CD4-positive, alpha-beta T cell treated with Interleukin-17A for 4 hours (primary cell): Measurements from ENCODE around the gene PPP1R3C.

Source experiments
- DNase-seq: peaks from one replicate; pipeline ENCODE4 v3.0.0-alpha.2; 2020; ENCODE audit warnings: mixed read lengths

PPP1R3C gene

DNA sequence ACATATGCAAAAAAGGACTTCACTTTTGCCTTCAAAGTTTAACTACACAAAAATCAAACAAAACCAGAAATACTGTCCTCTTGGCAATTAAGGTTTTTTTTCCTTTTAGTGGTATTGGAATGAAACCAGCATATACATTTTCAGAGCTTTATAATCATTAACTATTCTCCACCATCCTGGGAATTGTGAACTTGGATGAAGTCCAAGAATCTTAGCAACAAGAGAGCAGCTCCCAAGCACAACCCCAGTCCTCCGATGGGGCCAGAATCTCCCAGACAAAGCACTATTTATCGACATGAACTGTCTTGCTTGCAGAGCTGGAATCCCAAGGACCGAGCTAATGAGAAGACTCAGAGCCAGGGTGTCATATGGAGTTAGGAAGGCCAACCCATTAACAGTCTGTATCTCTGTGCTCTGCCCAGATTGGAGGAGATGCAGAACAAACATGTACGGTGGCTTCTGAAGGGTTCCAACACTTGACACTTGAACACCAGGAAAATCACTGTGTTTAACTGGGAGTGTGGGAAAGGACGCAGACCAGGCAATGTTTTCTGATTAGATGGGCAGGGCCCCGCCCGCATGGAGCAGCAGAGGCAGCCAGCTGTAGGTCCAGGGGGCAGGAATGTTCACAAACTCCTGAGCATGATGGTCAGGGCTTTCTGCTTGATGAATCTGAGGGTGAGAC lies 35.5 kb downstream of the PPP1R3C start:
- DNase-seq = no peak

DNA sequence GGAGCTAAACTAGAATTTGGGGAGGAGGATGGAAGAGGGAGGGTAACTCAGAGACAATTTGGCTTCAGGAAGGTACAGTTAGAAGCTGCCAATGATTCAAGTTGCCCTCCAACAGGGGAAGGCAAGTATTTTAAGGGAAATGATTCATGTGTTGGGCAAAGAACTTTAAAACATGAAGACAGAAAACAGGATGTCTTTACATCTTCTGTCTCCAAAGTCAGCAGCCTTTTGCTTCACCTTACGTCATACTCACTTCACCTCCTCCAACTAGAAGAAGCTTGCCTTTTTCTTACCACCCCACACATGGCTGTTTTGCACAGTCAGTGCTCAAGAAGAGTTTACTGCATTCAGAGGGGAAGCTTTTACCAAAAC lies 36.1 kb downstream of the PPP1R3C start:
- DNase-seq = no peak

DNA sequence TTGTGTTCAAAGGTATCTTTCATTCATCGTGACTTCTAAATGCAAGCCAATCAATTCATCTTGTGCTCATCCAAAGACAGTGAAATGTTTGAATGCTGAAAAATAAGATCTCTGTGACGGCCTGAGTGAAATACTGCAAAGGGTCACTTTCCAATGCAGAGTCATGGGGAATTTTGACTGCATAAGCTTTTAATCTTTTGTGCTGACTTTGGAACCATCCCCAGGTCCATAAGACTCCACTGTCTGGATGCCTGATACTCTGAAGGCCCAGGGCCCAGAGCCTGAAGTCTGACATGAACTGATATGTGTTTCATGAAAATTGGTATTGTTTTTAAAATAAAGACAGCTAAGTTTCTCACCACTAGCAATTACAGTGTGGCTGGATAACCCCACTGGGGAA lies 39.0 kb downstream of the PPP1R3C start:
- no peak for DNase-seq

- no peak for DNase-seq
These were observed 39.5 kb downstream of the PPP1R3C start for GRCh38 chr10:91593366-91593765.

DNA sequence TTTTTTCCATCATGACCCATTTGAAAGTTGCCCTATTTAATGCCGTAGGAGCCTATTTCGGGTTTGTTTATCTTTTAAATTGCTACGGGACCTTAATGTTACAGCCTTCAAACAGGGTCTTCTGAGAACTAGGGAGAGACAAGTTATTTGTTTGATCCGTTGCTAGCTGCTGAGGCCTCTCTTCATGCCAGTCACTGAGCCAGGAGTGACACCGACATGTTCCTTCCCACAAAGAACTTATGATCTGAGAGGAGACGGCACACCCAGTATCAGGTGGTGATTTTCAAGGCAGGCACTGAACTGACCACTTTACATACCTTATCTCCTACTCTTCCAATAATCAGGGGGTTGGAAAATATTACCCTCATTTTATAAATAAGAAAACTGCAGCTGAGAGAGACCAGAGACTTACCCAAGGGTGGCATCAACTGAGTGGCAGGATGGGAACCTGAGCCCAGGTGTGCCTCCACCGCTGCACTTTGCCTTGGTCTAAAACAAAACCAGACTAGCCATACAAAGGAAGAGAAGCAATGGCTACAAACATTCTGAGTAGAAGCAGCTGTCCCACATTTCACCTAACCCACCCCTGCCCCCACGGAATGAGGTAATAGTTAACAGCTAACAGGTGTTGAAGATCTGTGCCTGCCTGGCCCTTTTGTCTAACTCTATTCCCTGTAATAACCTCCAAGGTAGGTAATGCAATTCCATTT lies 40.5 kb downstream of the PPP1R3C start:
- DNase-seq = no peak

DNA sequence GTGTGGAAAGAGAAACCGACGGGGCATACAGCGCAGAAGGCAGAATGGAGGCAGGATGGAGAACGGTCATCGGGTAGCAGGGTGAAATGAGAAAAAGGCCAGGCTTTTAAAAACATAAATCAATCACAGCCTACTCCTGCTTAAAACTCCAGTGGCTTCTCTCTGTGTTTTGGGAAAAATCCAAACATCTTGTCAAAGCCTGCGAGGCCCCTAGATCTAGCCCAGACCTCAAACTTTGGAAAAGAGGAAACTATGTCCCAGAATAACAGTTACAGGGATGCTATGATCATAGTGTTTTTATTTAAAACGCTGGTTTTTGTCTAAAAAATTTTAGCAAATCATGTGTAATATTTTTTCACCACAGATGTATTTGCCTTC lies 41.1 kb downstream of the PPP1R3C start:
- no peak for DNase-seq

- DNase-seq = no peak
These were observed 41.7 kb downstream of the PPP1R3C start for GRCh38 chr10:91590904-91591796.

GRCh38 chr10:91590142-91590903 lies 42.5 kb downstream of the PPP1R3C start:
- DNase-seq = no peak

DNA sequence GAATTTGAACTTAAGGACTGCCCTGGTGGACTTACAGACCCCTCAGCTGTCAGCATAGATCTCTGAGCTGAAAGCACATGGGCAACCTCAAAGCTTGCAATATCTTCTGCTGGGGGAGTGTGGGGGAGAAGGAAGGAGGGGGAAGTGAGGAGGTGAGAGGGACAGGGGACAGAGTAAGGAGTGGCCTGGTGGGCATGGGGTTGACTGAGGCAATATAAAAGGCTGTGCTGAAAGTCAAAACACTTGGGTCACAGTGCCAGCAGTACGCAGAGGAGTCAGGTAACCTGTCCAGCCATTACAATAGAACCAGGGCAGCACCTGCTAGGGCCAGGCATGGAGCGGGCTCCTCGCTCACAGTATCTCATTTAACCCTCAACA lies 43.2 kb downstream of the PPP1R3C start:
- DNase-seq = no peak

DNA sequence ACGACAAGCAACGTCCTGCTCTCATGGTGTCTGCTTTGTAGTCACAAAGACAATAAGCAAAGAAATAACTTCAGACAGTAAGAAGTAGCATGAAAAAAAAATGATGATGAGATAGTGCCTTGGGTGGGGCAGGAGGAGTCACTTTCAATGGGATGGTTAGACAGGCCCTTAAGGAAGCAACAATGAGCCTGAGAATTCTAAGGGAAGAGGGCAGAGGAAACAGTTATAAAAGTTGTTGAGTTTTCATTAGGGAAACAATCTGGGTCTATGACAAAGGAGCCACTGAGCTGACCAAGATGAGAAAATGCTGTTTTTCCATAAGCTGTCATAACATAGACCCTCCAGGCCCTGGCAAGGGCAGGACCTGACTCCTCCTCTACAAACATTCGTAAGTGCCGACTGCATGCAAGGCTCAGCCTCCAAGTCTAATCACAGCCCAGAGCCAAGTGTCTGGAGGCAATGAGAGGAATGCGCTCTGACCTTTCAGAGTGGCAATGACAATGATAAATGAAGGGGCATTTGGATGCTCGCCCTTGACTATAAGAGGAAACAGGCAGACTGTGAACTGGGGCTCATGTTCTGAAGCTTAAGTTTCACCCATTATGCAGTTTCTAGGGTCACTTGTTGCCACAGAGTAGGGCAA lies 43.7 kb downstream of the PPP1R3C start:
- DNase-seq = no peak

- no peak for DNase-seq
These were observed 44.9 kb downstream of the PPP1R3C start for GRCh38 chr10:91587710-91588638.

GRCh38 chr10:91582153-91582554 lies 50.7 kb downstream of the PPP1R3C start:
- no peak for DNase-seq

DNA sequence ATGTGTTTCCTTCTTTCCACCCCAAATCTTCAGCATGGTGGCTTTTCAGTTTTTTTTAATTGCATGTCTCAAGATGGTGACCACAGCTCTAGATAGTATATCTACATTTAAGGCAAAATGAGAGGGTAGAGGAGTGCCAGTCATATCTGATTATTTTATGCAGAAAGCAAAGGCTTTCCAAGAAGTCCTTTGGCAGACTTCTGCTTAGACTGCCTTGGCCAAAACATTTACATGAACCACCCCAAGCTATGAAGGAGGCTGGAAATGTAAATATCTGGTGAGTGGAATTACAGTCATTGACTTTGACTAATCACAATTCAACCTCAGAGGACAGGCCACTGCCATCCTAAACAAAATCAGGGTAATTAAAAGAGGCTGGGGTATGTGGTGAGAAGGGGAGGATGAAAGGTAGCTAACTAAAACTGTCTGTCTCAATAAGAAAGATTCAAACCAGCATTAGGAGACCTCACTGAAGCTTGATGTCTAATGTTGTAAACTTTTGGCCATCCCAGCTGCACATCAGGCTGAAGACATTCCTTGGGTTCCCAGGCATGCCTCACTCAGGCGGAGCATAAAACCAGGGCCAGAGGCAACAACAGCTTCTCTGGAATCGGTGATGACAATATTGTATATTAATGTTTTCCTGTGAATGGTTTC lies 53.4 kb downstream of the PPP1R3C start:
- no peak for DNase-seq
